PFSK-1 (cell line): ENCODE measurements around the gene RTP5.

Experiments used
- FOXP2 ChIP-seq: optimal IDR thresholded peaks from 2 replicates; pipeline ENCODE3; 2011; ENCODE audit warnings: borderline replicate concordance, control low read depth, inconsistent platforms; ENCODE audit not compliant: insufficient read depth; ENCODE audit errors: extremely low read length, extremely low read depth
- POLR2AphosphoS5 ChIP-seq: IDR thresholded peaks from 2 replicates; pipeline ENCODE4 v1.6.1; 2012; ENCODE audit warnings: low read depth, mild to moderate bottlenecking, control low read depth, low read length, moderate library complexity
- SIN3A ChIP-seq: IDR thresholded peaks from 2 replicates; pipeline ENCODE4 v1.6.1; 2012; ENCODE audit warnings: mild to moderate bottlenecking, low read length, moderate library complexity, borderline replicate concordance; ENCODE audit not compliant: insufficient read depth
- TAF1 ChIP-seq: IDR thresholded peaks from 2 replicates; pipeline ENCODE4 v1.6.1; 2012; ENCODE audit warnings: low read length, control low read depth, borderline replicate concordance; ENCODE audit not compliant: insufficient read depth
- TF ChIP-seq, protein P1 (sequence below), 2 experiments: IDR thresholded peaks; 2 replicates each; pipeline versions ENCODE4 v1.6.1 to v1.8.0; 2011 to 2012; ENCODE audit warnings: low read depth in 2 of 2, low read length in 2 of 2, control low read depth in 1 of 2, inconsistent platforms in 1 of 2, mild to moderate bottlenecking in 1 of 2, moderate library complexity in 1 of 2; ENCODE audit not compliant: insufficient read depth in 1 of 2

DNA sequence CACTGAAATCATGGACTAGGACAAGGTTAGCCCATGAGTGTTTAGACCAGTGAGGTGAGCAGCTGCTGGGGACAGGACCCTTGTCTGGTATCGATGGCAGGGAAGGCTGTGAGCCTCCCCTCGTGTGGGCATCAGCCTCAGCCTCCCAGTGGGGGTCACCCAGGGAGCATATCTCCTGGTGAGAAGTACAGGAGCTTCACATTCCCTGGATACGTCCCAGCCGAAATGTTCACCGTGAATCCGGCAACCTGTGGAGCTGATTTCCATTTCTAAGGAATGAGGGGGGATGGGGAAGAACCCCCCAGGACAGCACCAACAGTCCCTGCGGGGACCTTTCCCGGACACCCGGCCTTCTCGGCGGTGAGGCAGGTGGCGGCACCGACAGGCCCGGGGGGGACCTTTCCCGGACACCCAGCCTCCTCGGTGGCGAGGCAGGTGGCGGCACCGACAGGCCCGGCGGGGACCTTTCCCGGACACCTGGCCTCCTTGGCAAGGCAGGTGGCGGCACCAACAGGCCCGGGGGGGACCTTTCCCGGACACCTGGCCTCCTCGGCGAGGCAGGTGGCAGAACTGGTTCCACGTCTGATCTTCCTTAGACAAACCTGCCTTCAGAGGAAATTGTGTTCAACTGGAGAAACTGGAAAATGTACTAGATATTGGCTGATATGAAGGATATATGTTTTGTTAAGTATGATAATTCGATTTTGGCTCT is 21.2 kb downstream of the RTP5 start:
- TF ChIP-seq TAF1 = no peak
- TF ChIP-seq SIN3A = no peak
- TF ChIP-seq, protein P1, sequence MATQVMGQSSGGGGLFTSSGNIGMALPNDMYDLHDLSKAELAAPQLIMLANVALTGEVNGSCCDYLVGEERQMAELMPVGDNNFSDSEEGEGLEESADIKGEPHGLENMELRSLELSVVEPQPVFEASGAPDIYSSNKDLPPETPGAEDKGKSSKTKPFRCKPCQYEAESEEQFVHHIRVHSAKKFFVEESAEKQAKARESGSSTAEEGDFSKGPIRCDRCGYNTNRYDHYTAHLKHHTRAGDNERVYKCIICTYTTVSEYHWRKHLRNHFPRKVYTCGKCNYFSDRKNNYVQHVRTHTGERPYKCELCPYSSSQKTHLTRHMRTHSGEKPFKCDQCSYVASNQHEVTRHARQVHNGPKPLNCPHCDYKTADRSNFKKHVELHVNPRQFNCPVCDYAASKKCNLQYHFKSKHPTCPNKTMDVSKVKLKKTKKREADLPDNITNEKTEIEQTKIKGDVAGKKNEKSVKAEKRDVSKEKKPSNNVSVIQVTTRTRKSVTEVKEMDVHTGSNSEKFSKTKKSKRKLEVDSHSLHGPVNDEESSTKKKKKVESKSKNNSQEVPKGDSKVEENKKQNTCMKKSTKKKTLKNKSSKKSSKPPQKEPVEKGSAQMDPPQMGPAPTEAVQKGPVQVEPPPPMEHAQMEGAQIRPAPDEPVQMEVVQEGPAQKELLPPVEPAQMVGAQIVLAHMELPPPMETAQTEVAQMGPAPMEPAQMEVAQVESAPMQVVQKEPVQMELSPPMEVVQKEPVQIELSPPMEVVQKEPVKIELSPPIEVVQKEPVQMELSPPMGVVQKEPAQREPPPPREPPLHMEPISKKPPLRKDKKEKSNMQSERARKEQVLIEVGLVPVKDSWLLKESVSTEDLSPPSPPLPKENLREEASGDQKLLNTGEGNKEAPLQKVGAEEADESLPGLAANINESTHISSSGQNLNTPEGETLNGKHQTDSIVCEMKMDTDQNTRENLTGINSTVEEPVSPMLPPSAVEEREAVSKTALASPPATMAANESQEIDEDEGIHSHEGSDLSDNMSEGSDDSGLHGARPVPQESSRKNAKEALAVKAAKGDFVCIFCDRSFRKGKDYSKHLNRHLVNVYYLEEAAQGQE (IDR thresholded peaks at IDR 0.05; ENCODE audit: insufficient read depth in 1 of 2, low read depth in 2 of 2, low read length in 2 of 2) = no peak
- TF ChIP-seq POLR2AphosphoS5 = no peak
- TF ChIP-seq FOXP2 = no peak
